Lower leg skin (tissue), 4 donors: ENCODE results near the gene GM2A. TPM values are rescaled to one million over a fixed set of nuclear protein-coding genes. Genes with fewer than 3 reads are reported as not detected.
A peak's percentile ranks its signal among the peaks of the same experiment; 100 is the strongest.

Experiments used
- DNase-seq, 2 donors: peaks; one replicate each; pipeline ENCODE4 v3.0.0-alpha.2; 2019; ENCODE audit warnings: low spot score in 2 of 2
- H3K4me3 ChIP-seq: fragments of 200-600 bp; sonication (generic); 2 replicates; pipeline ENCODE4 v1.5.1; 2017; ENCODE audit warnings: mild to moderate bottlenecking, low read depth; ENCODE audit not compliant: poor library complexity, severe bottlenecking
- CTCF ChIP-seq, 3 donors: fragments of 450-650 bp; IDR thresholded peaks; one replicate each; pipeline ENCODE4 v1.5.1; 2016; ENCODE audit warnings: antibody characterized with exemption in 3 of 3, mild to moderate bottlenecking in 3 of 3, moderate library complexity in 2 of 3
- POLR2A ChIP-seq, 2 donors: fragments of 450-650 bp; IDR thresholded peaks; one replicate each; pipeline ENCODE4 v1.6.1; 2016 to 2017; ENCODE audit warnings: antibody characterized with exemption in 2 of 2, mild to moderate bottlenecking in 1 of 2, moderate library complexity in 1 of 2
- WGBS, 2 donors: methylation state at CpG; one replicate each; pipeline ENCODE4 v1.1.5; 2018; 5-methylcytosine and 5-hydroxymethylcytosine counted together
- intact Hi-C: fragments of 100-400 bp; cut with DNase I; formaldehyde crosslinking; loops from one replicate; pipeline ENCODE4 v1.15.0; 2023; ENCODE audit warnings: low total_unique reads
- total RNA-seq, 4 donors: library from RNA; depleted of rRNA; stranded (reverse); fragments of >200 nt; gene quantifications; one replicate each; pipeline ENCODE4 v1.1.0, GENCODE V29; 2016

Gene GM2A
- total RNA-seq, 4 donors from 2014 or later: 88.8 to 138 (median 123) TPM

GRCh38 chr5:151258201-151258611 lies 5.2 kb downstream of the GM2A start:
- 75 to 77% methylated on average over 7 of the region's 7 CpGs for WGBS, 2 donors
- peak in 1 of 2 donors; percentile 71 for DNase-seq
- no peak overlapping the region for H3K4me3 ChIP-seq
- TF ChIP-seq CTCF (IDR thresholded peaks at IDR 0.05) (no peak), POLR2A (IDR thresholded peaks at IDR 0.05) (no peak)
- intact Hi-C loops: no loop called here

- peak in 1 of 2 donors; percentile 71 for DNase-seq
- intact Hi-C loops: no loop called here
- WGBS, 2 donors: 0% methylated on average over 1 of the region's 1 CpG
- TF ChIP-seq CTCF (IDR thresholded peaks at IDR 0.05): no peak
- TF ChIP-seq POLR2A (IDR thresholded peaks at IDR 0.05): no peak
- no peak overlapping the region for H3K4me3 ChIP-seq
Measured at GRCh38 chr5:151258816-151259215, 5.8 kb downstream of the GM2A start.

GRCh38 chr5:151259931-151260330 lies 6.9 kb downstream of the GM2A start:
- DNase-seq: peak in 1 of 2 donors; percentile 83
- TF ChIP-seq POLR2A (IDR thresholded peaks at IDR 0.05) (no peak), CTCF (IDR thresholded peaks at IDR 0.05) (no peak)
- 83 to 92% methylated on average over 4 of the region's 4 CpGs for WGBS, 2 donors
- no peak overlapping the region for H3K4me3 ChIP-seq
- intact Hi-C loops: no loop called here

GRCh38 chr5:151262532-151262931 lies 9.5 kb downstream of the GM2A start:
- no peak overlapping the region for H3K4me3 ChIP-seq
- DNase-seq: peak in 1 of 2 donors; percentile 84
- TF ChIP-seq POLR2A (IDR thresholded peaks at IDR 0.05) (no peak), CTCF (IDR thresholded peaks at IDR 0.05) (no peak)
- WGBS, 2 donors: 94% methylated on average over 3 of the region's 3 CpGs
- intact Hi-C loops: no loop called here

- 31 to 36% methylated on average over 1 of the region's 1 CpG for whole genome bisulfite sequencing, 2 donors
- intact Hi-C loops: no loop called here
- no peak for TF ChIP-seq POLR2A (IDR thresholded peaks at IDR 0.05)
- no peak for TF ChIP-seq CTCF (IDR thresholded peaks at IDR 0.05)
- peak in 1 of 2 donors; percentile 67 for DNase-seq
- H3K4me3 ChIP-seq: no peak overlapping the region
Measured at GRCh38 chr5:151264113-151264512, 11.1 kb downstream of the GM2A start.
